Measurements from ENCODE around the gene VSIG4.
A peak's percentile ranks its signal among the peaks of the same experiment; 100 is the strongest.

VSIG4 gene

DNA sequence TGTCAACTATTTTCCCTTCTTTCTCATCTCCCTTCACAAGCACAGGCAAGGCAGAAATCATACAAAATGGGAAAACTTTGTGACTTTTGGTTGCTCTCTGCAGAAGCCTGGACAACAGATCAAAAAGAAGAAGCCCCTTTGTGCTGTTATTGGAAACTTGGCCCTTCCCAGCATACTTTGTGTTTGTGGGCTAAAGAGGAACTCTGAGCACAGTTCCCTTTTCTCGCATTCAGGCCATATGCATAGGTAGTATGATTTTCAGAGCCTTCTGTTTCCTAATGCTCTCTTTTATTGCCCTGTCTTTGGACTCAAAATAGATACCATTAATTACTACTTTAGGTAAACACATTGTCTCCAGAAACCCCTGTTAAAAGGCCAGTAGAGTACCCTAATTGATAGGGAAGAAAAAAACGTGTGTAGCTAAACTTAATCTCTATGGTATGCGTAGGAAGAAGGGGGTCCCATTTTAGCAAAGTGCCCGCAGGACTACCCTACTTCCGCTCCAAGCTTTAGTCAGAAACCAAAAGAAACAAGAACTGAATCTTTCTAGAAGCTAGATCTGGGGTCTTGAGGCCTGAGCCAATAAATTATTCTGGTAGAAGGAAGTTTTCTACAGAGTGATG, 26.6 kb downstream of the VSIG4 start:
- H2AFZ ChIP-seq (ENCODE audit: low read depth, low read length), result peak overlapping the region; percentile 43
- H4K20me1 ChIP-seq (ENCODE audit: insufficient read depth, low read length), result no peaks in the 10 kb centered on the region
- peak overlapping the region; percentile 36; the same call in 1 of the 2 replicates for H3K9ac ChIP-seq (ENCODE audit: low read depth, low read length)
- H3K9me3 ChIP-seq (ENCODE audit: insufficient read depth, low read length, severe bottlenecking), result no peaks in the 10 kb centered on the region
- H3K27me3 ChIP-seq (ENCODE audit: insufficient read depth, low read length, poor library complexity), result no peaks in the 10 kb centered on the region
- no peaks in the 10 kb centered on the region for H3K79me2 ChIP-seq (ENCODE audit: insufficient read depth, low read length)
- DNase-seq (no peak), ATAC-seq (ENCODE audit: insufficient read depth, low read depth) (no peak)
- peaks cover 97% of the 10 kb centered on the region for H3K4me1 ChIP-seq (ENCODE audit: insufficient read depth, low read length)
- H3K36me3 ChIP-seq (ENCODE audit: insufficient read depth, low read length), result no peaks in the 10 kb centered on the region
- H3K4me2 ChIP-seq (ENCODE audit: insufficient read depth, low read length), result no peak overlapping the region; the same call in 1 of the 2 replicates
- no peak for TF ChIP-seq CTCF (IDR thresholded peaks at IDR 0.05; ENCODE audit: borderline replicate concordance, extremely low read depth, low read length, poor library complexity, severe bottlenecking)
- no peak for TF ChIP-seq EZH2 (IDR thresholded peaks at IDR 0.05; ENCODE audit: borderline replicate concordance, low read depth, low read length, severe bottlenecking)
- peak overlapping the region in 1 of 2 experiments; percentile 12; a peak in 1 of 4 replicates for H3K4me3 ChIP-seq (ENCODE audit: low read depth in 1 of 2, low read length in 2 of 2)
- peak overlapping the region; percentile 91 for H3K27ac ChIP-seq (ENCODE audit: low read length)

- Histone ChIP-seq H3K79me2 (ENCODE audit: insufficient read depth, low read length) (no peaks in the 10 kb centered on the region), H3K27me3 (ENCODE audit: insufficient read depth, low read length, poor library complexity) (no peaks in the 10 kb centered on the region), H3K4me1 (ENCODE audit: insufficient read depth, low read length) (peaks cover 98% of the 10 kb centered on the region), H3K4me2 (ENCODE audit: insufficient read depth, low read length) (peak overlapping the region; percentile 36), H3K27ac (ENCODE audit: low read length) (peak overlapping the region; percentile 91), H3K36me3 (ENCODE audit: insufficient read depth, low read length) (no peaks in the 10 kb centered on the region), H3K9me3 (ENCODE audit: insufficient read depth, low read length, severe bottlenecking) (no peaks in the 10 kb centered on the region), H3K9ac (ENCODE audit: low read depth, low read length) (peak overlapping the region; percentile 36; the same call in 1 of the 2 replicates), H4K20me1 (ENCODE audit: insufficient read depth, low read length) (no peaks in the 10 kb centered on the region), H2AFZ (ENCODE audit: low read depth, low read length) (no peak overlapping the region), H3K4me3 (ENCODE audit: low read depth in 1 of 2, low read length in 2 of 2) (no peak overlapping the region)
- DNase-seq (peak; percentile 81), ATAC-seq (ENCODE audit: insufficient read depth, low read depth) (peak; percentile 81)
- TF ChIP-seq CTCF (IDR thresholded peaks at IDR 0.05; ENCODE audit: borderline replicate concordance, extremely low read depth, low read length, poor library complexity, severe bottlenecking), result no peak
- TF ChIP-seq EZH2 (IDR thresholded peaks at IDR 0.05; ENCODE audit: borderline replicate concordance, low read depth, low read length, severe bottlenecking), result no peak
These were observed 27.8 kb downstream of the VSIG4 start for GRCh38 chrX:66012094-66012534.

DNA sequence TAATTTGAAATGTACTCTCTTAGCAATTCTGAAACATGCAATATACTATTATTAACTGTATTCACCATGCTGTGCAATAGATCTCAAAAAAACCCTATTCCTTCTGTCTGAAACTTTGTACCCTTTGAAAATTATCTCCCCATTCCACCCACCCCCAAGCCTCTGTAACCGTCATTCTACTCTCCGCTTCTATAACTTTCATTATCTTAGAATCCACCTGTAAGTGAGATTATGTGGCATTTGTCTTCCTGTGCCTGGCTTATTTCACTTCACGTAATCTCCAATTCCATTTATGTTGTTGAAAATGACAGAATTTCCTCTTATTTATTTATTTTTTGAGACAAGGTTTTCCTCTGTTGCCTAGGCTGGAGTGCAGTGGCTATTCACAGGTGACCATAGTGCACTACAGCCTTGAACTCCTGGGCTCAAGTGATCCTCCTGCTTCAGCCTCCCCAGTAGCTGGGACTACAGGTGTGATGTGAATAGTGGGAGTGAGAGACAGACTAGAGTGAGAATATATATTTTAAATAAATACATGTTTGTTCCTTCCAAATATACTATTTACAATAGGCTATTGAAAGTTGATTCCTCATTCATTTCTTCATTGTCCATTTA, 30.5 kb downstream of the VSIG4 start:
- Histone ChIP-seq H2AFZ (ENCODE audit: low read depth, low read length) (no peak overlapping the region), H3K9me3 (ENCODE audit: insufficient read depth, low read length, severe bottlenecking) (no peaks in the 10 kb centered on the region), H3K4me2 (ENCODE audit: insufficient read depth, low read length) (peak overlapping the region; percentile 43), H3K4me3 (ENCODE audit: low read depth in 1 of 2, low read length in 2 of 2) (no peak overlapping the region), H3K79me2 (ENCODE audit: insufficient read depth, low read length) (no peaks in the 10 kb centered on the region), H3K4me1 (ENCODE audit: insufficient read depth, low read length) (peaks cover 96% of the 10 kb centered on the region), H4K20me1 (ENCODE audit: insufficient read depth, low read length) (no peaks in the 10 kb centered on the region), H3K27me3 (ENCODE audit: insufficient read depth, low read length, poor library complexity) (no peaks in the 10 kb centered on the region), H3K36me3 (ENCODE audit: insufficient read depth, low read length) (no peaks in the 10 kb centered on the region), H3K9ac (ENCODE audit: low read depth, low read length) (peak overlapping the region; percentile 19; the same call in 1 of the 2 replicates), H3K27ac (ENCODE audit: low read length) (peak overlapping the region; percentile 91)
- TF ChIP-seq EZH2 (IDR thresholded peaks at IDR 0.05; ENCODE audit: borderline replicate concordance, low read depth, low read length, severe bottlenecking), result no peak
- TF ChIP-seq CTCF (IDR thresholded peaks at IDR 0.05; ENCODE audit: borderline replicate concordance, extremely low read depth, low read length, poor library complexity, severe bottlenecking), result no peak
- ATAC-seq (ENCODE audit: insufficient read depth, low read depth) (0 out of 3 replicates have a peak, but pooled peaks have one; percentile 18), DNase-seq (peak; percentile 41)
